Measurements from ENCODE around the gene MN1.

Gene MN1

DNA sequence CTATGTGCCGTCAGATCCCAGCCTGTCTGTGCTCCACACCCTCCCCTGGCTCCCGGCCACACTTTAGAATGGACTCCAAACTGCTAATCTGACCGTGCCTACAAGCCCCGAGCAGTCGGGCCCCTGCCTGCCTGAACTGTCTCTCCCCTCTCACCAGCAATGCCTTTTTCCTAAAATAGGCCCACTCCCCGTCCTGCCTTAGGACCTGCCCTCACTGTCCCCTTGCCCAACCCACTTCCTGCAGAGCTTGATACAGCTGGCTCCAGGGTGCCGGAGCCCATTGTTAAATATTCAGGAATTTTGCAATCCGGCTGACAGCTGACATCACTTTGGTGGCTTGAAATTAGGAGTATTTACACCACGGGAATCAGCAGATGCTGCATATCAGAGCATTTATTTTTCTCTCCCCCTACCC lies 21.4 kb downstream of the MN1 start:
- no peak for DNase-seq

- DNase-seq, result no peak
Observed at GRCh38 chr22:27779643-27780042, 21.9 kb downstream of the MN1 start.

- no peak for DNase-seq
Observed at GRCh38 chr22:27778294-27779090, 23.1 kb downstream of the MN1 start.

GRCh38 chr22:27777128-27777527 lies 24.4 kb downstream of the MN1 start:
- DNase-seq, result no peak

DNA sequence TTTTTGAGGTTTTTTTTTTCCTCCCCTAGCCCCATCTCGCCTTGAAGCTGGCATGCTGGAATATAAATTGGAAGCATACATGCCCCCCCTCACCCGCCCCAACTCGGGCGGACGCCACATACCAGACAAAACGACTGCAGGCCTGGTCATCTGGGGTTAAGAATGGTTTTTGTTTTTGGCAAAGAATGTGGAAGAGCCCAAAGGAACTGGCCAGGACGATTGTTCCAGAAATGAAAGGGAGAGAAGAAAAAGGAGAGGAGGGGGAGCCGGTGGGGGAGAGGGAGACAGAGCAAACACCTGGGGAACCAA lies 25.0 kb downstream of the MN1 start:
- DNase-seq, result no peak

DNA sequence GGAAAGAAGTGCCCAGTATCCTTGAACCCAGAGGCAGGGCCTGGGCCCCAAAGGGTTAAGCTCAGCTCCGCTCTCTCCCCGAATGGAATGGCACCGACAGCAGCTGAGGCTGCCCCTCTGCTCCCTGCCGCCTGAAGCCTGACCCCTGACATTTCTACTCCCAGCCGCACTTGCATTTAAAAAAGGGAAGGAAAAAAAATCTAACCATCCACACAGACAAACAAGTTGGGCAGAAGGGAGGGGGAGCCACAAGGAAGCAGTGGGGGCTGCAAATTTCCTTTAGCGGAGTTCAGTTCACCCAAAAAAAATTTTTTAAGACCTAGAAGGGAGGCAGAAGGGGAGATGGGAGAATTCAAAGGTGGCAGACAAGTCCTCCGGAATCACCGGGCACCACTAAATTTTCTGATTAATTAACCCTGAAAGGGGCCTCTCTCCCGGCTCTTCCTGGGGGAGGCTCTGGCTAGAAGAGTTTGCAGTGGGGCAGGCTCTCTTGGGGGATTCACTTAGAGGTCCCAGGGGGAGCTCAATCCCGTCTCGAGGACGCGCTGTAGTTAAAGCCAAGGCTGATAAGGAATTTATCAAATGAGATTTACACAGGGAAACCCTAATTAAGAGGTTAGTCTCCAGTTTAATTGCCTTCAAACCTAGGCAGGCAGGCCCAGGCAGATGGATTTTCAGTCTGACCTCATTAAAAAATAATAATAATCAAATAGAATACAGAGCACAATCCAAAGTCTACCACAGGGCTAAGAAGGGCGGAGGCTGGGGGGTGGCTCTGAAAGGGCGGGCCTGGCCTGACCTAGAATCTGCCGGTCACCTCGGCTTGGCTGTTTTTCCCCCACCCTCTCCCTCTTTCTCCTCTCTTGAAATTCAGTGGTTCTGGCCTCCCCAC lies 25.6 kb downstream of the MN1 start:
- no peak for DNase-seq

- no peak for DNase-seq
Observed at GRCh38 chr22:27775087-27775698, 26.4 kb downstream of the MN1 start.

DNA sequence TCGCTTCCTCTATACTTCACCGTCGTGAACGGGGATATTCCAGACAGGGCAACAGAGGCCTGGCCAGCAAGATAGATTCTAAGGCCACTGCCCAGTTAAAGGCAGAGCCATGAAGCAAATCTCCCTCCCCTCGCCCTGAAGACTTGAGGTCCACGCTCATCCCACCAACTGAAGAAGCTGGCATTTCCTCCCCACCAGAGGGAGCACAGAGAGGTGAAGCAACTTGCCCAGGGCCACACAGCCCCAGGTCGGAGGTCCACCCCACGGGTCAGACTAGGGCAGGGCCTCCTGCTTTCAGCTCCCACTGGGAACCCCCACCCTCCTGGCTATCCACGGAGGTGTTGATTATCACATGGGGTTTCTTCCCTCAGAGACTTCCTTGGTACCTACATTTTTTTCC lies 27.4 kb downstream of the MN1 start:
- DNase-seq, result no peak

DNA sequence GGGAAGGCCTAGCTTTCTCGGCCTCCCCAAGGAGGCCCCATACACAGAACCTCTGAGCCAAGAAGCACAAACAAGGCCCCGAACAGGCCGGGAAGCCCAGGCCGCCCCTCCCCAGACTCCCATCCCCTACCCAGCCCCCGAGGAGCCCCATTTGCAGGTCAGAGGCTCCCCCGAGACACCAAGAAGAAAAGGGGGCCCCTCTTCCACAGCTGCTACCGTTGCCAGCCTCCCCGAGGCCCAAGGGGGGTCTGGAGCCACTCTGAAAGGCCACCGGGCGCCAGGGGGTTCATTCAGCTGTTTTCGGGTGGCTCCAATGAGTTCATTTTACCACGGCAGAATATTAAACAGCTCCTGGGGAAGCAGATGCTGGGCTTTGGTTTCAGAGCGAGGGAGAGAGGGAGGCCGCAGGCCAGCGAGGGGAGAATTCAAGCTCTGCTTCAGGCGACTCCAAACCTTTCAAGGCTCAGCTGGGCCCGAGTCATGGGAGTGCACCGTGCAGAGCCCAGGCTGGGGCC lies 28.5 kb downstream of the MN1 start:
- DNase-seq, result no peak

DNA sequence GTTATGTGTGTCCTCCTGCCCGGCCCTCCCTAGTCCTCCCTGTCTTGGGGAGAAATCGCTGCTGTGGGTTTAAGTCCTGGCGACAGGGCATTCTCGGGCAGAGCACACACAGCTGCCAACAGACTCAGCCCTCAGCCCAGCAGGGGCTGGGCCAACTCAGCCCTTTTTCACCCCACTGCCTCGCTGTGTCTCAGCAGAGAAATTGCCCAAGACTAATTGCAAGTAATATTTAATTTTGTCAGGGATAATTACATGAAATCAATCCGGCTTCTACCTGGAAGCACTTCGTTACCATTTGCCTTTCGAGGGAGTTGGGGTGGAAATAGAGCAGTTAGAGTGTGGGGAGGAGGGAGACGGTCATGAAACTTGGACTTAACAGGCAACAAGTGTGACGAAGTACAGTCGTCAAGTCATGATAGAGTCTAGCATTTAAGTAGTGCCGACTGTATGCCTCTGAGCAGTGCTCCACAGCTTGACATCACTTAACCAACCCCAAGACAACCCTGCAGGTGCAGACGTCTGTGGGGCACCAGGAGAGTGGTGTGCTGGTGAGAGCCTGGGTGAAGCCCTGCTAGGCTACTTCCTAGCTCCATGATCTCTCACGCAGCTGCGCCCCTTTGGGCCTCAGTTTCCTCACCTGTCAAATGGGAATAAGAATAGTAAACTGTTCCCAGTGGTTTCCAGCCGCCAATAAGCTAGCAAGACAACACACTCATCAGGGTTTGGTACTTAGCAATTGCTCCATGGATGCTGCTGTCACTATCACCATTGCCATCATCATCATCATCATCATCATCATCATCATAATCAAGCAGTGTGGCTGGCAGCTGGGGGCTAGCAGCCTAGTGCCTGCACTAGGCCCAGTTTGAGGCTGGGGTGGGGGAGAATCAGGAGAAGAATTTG lies 29.2 kb downstream of the MN1 start:
- no peak for DNase-seq

GRCh38 chr22:27771637-27772036 lies 29.9 kb downstream of the MN1 start:
- DNase-seq, result no peak

DNA sequence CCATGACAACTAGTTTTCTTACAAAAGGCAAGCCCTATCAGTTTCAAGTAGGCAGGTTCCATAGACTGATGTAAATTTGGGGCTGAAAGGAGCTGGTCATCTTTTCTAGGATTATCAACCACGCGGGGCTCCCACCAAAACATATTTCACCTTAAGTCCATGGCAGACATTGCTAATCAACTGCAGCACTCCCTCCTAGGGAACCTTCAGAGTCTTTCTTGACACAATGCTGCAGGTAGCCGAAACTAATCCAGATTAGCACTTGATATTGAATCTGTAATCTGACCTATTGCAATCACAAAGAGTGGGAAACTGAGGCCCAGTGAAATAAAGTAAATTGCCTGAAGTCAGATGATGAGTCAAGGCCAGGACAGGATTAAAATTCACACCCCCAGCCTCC lies 32.5 kb downstream of the MN1 start:
- no peak for DNase-seq

DNA sequence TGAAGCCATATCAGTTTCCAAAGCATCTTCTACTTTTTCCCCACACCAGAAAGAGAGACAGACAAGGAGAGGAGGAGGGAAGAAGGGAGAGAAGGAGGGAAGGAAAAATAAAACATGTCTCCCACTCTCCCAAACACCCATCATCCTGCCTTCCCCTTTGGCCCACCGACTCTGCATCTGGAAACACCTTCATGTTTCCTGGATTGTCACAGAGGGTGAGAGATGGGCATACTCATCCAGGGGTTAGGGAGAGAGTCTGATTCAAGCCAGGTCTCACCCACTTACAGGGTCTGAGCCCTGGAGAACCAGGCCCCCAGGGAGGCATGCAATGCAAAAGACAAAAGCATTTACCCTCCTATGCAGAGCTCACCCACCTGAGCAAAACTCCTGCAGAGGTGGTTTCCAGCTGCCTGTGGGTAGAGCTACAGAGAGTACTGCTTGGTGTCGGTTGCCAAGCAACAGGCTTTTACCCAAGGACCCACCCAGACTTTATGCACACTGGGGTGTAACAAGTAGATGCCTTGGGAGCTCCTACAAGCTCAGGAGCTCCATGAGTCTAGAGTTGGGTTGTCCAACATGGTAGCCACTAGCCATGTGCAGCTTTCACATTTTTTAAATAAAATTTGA lies 33.4 kb downstream of the MN1 start:
- no peak for DNase-seq

- DNase-seq, result no peak
Observed at GRCh38 chr22:27766679-27767078, 34.9 kb downstream of the MN1 start.

GRCh38 chr22:27765706-27766291 lies 35.8 kb downstream of the MN1 start:
- DNase-seq, result no peak

DNA sequence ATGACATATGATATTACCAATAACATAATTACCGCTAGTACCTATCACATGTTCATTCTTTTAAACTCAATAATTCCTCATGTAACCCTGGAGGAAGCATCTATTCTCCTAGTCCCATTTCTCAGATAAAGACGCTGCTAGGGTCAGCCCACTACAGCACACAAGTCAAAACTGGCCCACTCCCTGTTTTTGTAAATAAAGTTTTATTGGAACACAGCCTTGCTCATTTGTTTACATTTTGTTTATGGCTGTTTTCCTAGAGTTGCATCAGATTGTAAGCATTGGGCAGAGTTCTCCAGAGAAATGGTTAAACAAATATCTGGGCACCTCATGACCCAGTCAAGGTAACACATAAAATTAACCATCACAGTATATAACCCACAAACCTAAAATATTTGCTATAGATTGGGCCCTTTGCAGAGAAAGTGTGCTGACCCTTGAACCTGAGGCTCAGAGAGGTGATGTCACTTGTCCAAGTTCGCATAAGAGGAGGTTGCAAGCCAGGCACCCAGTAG lies 36.8 kb downstream of the MN1 start:
- no peak for DNase-seq

DNA sequence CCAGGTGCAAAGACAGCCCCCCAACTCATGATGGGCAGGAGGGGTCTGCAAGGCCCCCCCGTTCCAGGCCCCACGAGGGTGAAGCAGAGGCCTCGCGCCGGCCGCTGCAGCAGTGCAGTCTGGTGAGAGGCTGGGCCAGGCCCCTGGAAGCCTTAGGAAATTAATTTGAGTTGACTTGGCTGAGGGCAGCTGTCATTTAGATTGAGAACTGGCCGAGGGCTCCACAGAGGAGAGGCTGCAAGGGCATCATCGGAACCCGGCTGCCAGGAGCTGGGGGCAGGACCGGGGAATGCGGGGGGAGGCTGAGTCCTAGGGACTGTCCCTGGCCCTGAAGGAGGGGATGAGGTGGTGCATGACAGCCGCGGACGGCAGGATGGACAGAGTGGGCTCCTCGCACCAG lies 39.9 kb downstream of the MN1 start:
- no peak for DNase-seq

DNA sequence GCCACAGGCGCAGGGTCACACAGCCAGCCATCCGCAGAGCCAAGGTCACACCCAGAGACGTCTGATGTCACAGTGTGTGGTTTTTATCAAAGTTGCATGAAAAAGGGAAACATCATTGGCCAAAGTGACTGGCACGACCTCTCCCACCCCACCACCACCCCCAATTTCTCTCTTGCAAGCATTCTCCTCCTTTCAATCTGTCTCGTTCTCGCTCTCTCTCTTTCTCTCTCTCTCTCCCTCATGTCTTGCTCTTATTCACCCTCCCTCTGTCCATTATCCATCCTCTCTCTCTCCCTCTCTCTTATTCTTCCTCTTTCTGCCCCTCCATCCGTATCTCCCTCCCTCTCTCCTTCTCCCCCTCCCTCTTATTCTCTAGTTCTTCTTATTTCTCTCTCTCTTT lies 40.6 kb downstream of the MN1 start:
- no peak for DNase-seq

GRCh38 chr22:27760474-27760873 lies 41.1 kb downstream of the MN1 start:
- no peak for DNase-seq

DNA sequence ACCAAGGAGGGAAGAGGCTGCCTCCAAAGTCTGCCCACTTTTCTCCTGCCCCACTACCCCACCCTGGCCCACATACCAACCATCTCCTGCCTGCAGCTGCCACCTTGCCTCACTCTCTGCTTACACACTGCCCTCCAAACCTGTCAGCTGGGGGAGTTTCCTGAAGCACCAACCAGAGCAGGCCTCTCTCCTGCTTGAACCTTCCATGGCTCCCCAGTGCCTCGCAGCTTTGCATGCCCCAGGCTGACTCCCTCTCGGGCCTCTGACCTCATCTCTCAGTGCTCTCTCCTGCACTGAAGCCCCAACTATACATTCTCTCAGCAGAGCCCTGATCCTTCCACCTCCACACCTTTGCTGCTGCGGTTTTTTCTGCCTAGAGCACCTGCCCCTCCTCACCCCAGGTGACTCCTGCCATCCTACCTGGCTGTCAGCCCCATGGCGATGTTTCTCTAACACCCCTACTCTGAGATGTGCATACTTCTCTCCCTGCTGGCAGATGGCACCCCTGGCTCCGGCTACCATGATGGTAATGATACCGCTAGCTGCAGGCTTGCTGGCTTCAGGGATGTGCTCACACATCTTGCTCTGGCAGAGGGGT lies 43.5 kb downstream of the MN1 start:
- DNase-seq, result no peak

GRCh38 chr22:27756212-27756660 lies 45.3 kb downstream of the MN1 start:
- no peak for DNase-seq

Measured in GOT3 (cell line).